Suprapubic skin (tissue), 4 donors: ENCODE measurements around the gene TREH. TPM values are rescaled to one million over a fixed set of nuclear protein-coding genes. Genes with fewer than 3 reads are reported as not detected.
"Not testable (repeated sequence)": the region's sequence is repeated elsewhere in the genome, so short reads cannot be mapped to it uniquely, and the experiment has no call there.

Experiments used
- DNase-seq, 2 donors: peaks; one replicate each; pipeline ENCODE4 v3.0.0-alpha.2; 2019; ENCODE audit warnings: low spot score in 2 of 2
- H3K27ac ChIP-seq: fragments of 200-600 bp; sonication (generic); one replicate; pipeline ENCODE4 v1.5.1; 2019
- H3K27me3 ChIP-seq: fragments of 200-600 bp; sonication (generic); one replicate; pipeline ENCODE4 v1.5.1; 2019
- H3K36me3 ChIP-seq: fragments of 200-600 bp; sonication (generic); one replicate; pipeline ENCODE4 v1.5.1; 2019
- H3K4me1 ChIP-seq: fragments of 200-600 bp; sonication (generic); one replicate; pipeline ENCODE4 v1.5.1; 2019
- H3K4me3 ChIP-seq: fragments of 200-600 bp; sonication (generic); one replicate; pipeline ENCODE4 v1.5.1; 2019; ENCODE audit warnings: mild to moderate bottlenecking
- H3K9me3 ChIP-seq: fragments of 200-600 bp; sonication (generic); one replicate; pipeline ENCODE4 v1.5.1; 2019
- EP300 ChIP-seq: sonication (generic); formaldehyde crosslinking; IDR thresholded peaks from one replicate; pipeline ENCODE4 v1.6.1; 2017; ENCODE audit warnings: antibody characterized with exemption
- POLR2A ChIP-seq, 2 donors: fragments of 450-650 bp; IDR thresholded peaks; one replicate each; pipeline ENCODE4 v1.6.1; 2017; ENCODE audit warnings: antibody characterized with exemption in 2 of 2, mild to moderate bottlenecking in 2 of 2, moderate library complexity in 2 of 2
- POLR2AphosphoS5 ChIP-seq, 3 donors: sonication (generic); formaldehyde crosslinking; IDR thresholded peaks; one replicate each; pipeline ENCODE4 v1.6.1; 2017; ENCODE audit warnings: antibody characterized with exemption in 3 of 3
- WGBS: methylation state at CpG from one replicate; pipeline ENCODE4 v1.1.5; 2018; 5-methylcytosine and 5-hydroxymethylcytosine counted together
- total RNA-seq, 4 donors: library from RNA; depleted of rRNA; stranded (reverse); fragments of >200 nt; gene quantifications; one replicate each; pipeline ENCODE4 v1.1.0, GENCODE V29; 2016
- TF ChIP-seq, protein P1 (sequence below), 2 donors: fragments of 200-600 bp in 1 of 2; fragments of 450-650 bp in 1 of 2; sonication (generic) in 1 of 2; IDR thresholded peaks; one replicate each; pipeline ENCODE4 v1.5.1; 2016 to 2019; ENCODE audit warnings: antibody characterized with exemption in 2 of 2, mild to moderate bottlenecking in 1 of 2, moderate library complexity in 1 of 2

Gene TREH
- total RNA-seq, 4 donors from 2014 or later = not detected

GRCh38 chr11:118689852-118690552 lies 10.6 kb upstream of the TREH start:
- H3K27ac ChIP-seq = peak overlapping the region; percentile 64
- no peaks in the 10 kb centered on the region for H3K9me3 ChIP-seq
- TF ChIP-seq, protein P1, sequence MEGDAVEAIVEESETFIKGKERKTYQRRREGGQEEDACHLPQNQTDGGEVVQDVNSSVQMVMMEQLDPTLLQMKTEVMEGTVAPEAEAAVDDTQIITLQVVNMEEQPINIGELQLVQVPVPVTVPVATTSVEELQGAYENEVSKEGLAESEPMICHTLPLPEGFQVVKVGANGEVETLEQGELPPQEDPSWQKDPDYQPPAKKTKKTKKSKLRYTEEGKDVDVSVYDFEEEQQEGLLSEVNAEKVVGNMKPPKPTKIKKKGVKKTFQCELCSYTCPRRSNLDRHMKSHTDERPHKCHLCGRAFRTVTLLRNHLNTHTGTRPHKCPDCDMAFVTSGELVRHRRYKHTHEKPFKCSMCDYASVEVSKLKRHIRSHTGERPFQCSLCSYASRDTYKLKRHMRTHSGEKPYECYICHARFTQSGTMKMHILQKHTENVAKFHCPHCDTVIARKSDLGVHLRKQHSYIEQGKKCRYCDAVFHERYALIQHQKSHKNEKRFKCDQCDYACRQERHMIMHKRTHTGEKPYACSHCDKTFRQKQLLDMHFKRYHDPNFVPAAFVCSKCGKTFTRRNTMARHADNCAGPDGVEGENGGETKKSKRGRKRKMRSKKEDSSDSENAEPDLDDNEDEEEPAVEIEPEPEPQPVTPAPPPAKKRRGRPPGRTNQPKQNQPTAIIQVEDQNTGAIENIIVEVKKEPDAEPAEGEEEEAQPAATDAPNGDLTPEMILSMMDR (IDR thresholded peaks at IDR 0.05) = peak; percentile 50 to 92
- peak in 2 of 3 donors; percentile 28 to 44 for TF ChIP-seq POLR2AphosphoS5 (IDR thresholded peaks at IDR 0.05)
- no peak for TF ChIP-seq POLR2A (IDR thresholded peaks at IDR 0.05)
- H3K4me1 ChIP-seq = peaks cover 32% of the 10 kb centered on the region
- H3K27me3 ChIP-seq = no peaks in the 10 kb centered on the region
- peak overlapping the region; percentile 45 for H3K4me3 ChIP-seq
- H3K36me3 ChIP-seq = no peaks in the 10 kb centered on the region
- DNase-seq = peak; percentile 89 to 94
- 5% methylated on average over 21 of the region's 30 CpGs for whole genome bisulfite sequencing

DNA sequence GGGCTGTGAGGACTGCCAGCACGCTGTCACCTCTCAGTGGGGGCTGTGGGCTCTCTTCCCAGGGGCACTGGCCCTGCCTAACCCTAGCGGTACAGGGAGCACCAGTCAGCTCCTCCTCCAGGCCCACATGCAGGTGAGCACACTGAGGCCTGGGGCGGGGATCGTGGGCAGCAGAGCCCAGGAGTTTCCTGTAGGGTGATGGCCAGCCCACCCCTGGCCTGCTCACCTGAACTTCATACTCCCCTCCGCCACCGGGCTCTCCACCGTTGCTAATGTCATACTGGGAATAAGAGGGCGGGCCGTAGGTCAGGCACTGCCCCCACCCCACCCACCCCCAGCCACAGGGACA lies 10.0 kb upstream of the TREH start:
- Histone ChIP-seq H3K36me3 (no peaks in the 10 kb centered on the region), H3K27ac (no peak overlapping the region), H3K4me3 (peak overlapping the region; percentile 45), H3K9me3 (no peaks in the 10 kb centered on the region), H3K4me1 (peaks cover 32% of the 10 kb centered on the region), H3K27me3 (no peaks in the 10 kb centered on the region)
- TF ChIP-seq, protein P1 (IDR thresholded peaks at IDR 0.05) = no peak
- TF ChIP-seq EP300 (no peak), POLR2A (IDR thresholded peaks at IDR 0.05) (no peak), POLR2AphosphoS5 (IDR thresholded peaks at IDR 0.05) (no peak)
- 10% methylated on average over 2 of the region's 9 CpGs for WGBS
- DNase-seq = no peak

DNA sequence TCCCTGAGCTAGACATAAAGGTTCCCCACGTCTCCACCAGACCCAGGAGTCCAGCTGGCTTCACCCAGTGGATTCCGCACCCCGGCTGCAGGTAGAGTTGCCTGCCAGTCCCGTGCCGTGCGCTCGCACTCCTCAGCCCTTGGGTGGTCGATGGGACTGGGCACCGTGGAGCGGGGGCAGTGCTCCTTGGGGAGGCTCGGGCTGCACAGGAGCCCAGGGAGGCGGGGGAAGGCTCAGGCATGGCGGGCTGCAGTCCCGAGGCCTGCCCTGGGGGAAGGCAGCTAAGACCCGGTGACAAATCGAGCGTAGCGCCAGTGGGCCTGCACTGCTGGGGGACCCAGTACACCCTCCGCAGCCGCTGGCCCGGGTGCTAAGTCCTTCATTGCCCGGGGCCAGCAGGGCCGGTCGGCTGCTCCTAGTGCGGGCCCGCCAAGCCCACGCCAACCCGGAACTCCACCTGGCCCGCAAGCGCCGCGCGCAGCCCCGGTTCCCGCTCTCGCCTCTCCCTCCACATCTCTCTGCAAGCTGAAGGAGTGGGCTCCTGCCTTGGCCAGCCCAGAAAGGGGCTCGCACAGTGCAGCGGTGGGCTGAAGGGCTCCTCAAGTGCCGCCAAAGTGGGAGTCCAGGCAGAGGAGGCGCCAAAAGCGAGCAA lies 9.5 kb upstream of the TREH start:
- TF ChIP-seq EP300 (no peak), POLR2AphosphoS5 (IDR thresholded peaks at IDR 0.05) (no peak), POLR2A (IDR thresholded peaks at IDR 0.05) (no peak)
- TF ChIP-seq, protein P1 (IDR thresholded peaks at IDR 0.05) = no peak
- WGBS = 43% methylated on average over 4 of the region's 41 CpGs
- Histone ChIP-seq H3K27ac (no peak overlapping the region), H3K4me3 (peak overlapping the region; percentile 45), H3K9me3 (no peaks in the 10 kb centered on the region), H3K27me3 (no peaks in the 10 kb centered on the region), H3K36me3 (no peaks in the 10 kb centered on the region), H3K4me1 (peaks cover 32% of the 10 kb centered on the region)
- DNase-seq = no peak

DNA sequence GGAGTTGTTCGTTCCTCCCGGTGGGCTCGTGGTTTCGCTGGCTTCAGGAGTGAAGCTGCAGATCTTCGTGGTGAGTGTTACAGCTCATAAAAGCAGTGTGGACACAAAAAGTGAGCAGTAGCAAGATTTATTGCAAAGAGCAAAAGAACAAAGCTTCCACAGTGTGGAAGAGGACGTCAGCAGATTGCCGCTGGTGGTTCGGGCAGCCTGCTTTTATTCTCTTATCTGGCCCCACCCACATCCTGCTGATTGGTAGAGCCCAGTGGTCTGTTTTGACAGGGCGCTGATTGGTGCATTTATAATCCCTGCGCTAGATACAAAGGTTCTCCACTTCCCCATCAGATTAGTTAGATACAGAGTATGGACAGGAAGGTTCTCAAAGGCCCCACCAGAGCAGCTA lies 8.9 kb upstream of the TREH start:
- not testable (repeated sequence) for H3K9me3 ChIP-seq, DNase-seq, H3K27me3 ChIP-seq, H3K36me3 ChIP-seq, H3K27ac ChIP-seq, H3K4me3 ChIP-seq
- peaks cover 32% of the 10 kb centered on the region for H3K4me1 ChIP-seq
- 71% methylated on average over 10 of the region's 10 CpGs for WGBS

DNA sequence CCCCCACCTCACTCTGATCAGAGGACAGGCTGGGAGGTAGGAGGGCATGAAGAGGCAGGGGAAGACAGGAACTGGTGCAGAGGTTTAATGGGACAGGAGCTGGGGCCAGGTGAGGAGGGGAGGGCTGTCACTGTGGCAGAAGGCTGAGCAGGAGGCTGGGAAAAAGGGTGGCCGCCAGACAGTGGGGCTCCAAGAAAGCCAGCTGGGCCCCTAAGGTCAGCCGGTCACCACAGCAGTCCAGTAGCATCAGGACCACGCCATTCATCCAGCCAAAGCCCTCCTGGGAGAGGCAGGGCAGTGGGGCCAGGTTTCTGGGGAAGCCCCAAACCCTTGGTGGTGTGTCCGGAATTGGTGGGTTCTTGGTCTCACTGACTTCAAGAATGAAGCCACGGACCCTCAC lies 8.5 kb upstream of the TREH start:
- Histone ChIP-seq H3K36me3 (no peaks in the 10 kb centered on the region), H3K4me3 (no peak overlapping the region), H3K4me1 (peaks cover 32% of the 10 kb centered on the region), H3K27me3 (no peaks in the 10 kb centered on the region), H3K9me3 (no peaks in the 10 kb centered on the region), H3K27ac (no peak overlapping the region)
- no peak for TF ChIP-seq POLR2AphosphoS5 (IDR thresholded peaks at IDR 0.05)
- 86% methylated on average over 5 of the region's 5 CpGs for WGBS
- no peak for DNase-seq

DNA sequence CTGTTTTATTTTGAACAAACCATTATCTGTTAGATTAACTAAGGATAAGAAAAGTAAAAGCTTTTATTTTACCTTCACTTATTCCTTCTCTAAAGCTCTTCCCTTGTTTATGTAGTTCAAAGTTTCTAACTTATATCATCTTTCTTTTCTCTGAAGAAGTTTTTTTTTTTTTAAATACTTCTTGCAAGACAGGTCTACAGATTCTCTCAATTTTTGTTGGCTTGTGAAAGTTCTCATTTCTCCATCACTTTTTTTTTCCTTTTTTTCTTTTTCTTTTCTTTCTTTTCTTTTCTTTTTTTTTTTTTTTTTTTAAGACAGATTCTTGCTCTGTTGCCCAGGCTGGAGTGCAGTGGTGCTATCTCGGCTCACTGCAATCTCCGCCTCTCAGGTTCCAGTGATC lies 4.7 kb upstream of the TREH start:
- no peaks in the 10 kb centered on the region for H3K9me3 ChIP-seq
- H3K36me3 ChIP-seq = no peaks in the 10 kb centered on the region

GRCh38 chr11:118682939-118683338 lies 3.5 kb upstream of the TREH start:
- not testable (repeated sequence) for DNase-seq, H3K27ac ChIP-seq, H3K9me3 ChIP-seq, H3K36me3 ChIP-seq, H3K27me3 ChIP-seq, H3K4me1 ChIP-seq, H3K4me3 ChIP-seq
- 45% methylated on average over 6 of the region's 6 CpGs for WGBS

More for the DNA sequence above, 4.7 kb upstream of the TREH start:
- 97% methylated on average over 2 of the region's 2 CpGs for WGBS
- Histone ChIP-seq H3K4me3 (no peak overlapping the region), H3K4me1 (peaks cover 6% of the 10 kb centered on the region), H3K27me3 (no peaks in the 10 kb centered on the region), H3K27ac (no peak overlapping the region)
- TF ChIP-seq POLR2A (IDR thresholded peaks at IDR 0.05) (no peak), POLR2AphosphoS5 (IDR thresholded peaks at IDR 0.05) (no peak), EP300 (no peak)
- TF ChIP-seq, protein P1 (IDR thresholded peaks at IDR 0.05) = no peak
- no peak for DNase-seq
